ENCODE data around the gene DRC3. TPM values are rescaled to one million over a fixed set of nuclear protein-coding genes. Genes with fewer than 3 reads are reported as not detected.

The DRC3 gene
- total RNA-seq, 1 donor from 2014 or later, result 3.3 TPM

GRCh38 chr17:17933775-17934174 is 38.9 kb upstream of the DRC3 start:
- no peak for TF ChIP-seq CTCF (IDR thresholded peaks at IDR 0.05)
- no peaks in the 10 kb centered on the region for H3K27me3 ChIP-seq
- ATAC-seq (no peak), DNase-seq (no peak)
- H3K27ac ChIP-seq, result no peak overlapping the region
- H3K4me3 ChIP-seq, result no peak overlapping the region
- no peaks in the 10 kb centered on the region for H3K36me3 ChIP-seq
- H3K4me1 ChIP-seq, result peaks cover 43% of the 10 kb centered on the region
- no peaks in the 10 kb centered on the region for H3K9me3 ChIP-seq
- intact Hi-C loops (cut with DNase I), result no loop called here

GRCh38 chr17:17934214-17934613 is 38.4 kb upstream of the DRC3 start:
- intact Hi-C loops (cut with DNase I), result no loop called here
- no peak for ATAC-seq

GRCh38 chr17:17934806-17935205 is 37.9 kb upstream of the DRC3 start:
- intact Hi-C loops (cut with DNase I), result no loop called here
- no peaks in the 10 kb centered on the region for H3K9me3 ChIP-seq
- TF ChIP-seq CTCF (IDR thresholded peaks at IDR 0.05), result no peak
- no peak overlapping the region for H3K4me3 ChIP-seq
- DNase-seq, result no peak
- H3K4me1 ChIP-seq, result peaks cover 35% of the 10 kb centered on the region
- H3K27me3 ChIP-seq, result no peaks in the 10 kb centered on the region
- H3K36me3 ChIP-seq, result no peaks in the 10 kb centered on the region
- ATAC-seq, result no peak
- no peak overlapping the region for H3K27ac ChIP-seq

More at GRCh38 chr17:17934214-17934613, 38.4 kb upstream of the DRC3 start:
- no peak overlapping the region for H3K27ac ChIP-seq
- no peak for DNase-seq
- no peak overlapping the region for H3K4me3 ChIP-seq
- H3K36me3 ChIP-seq, result no peaks in the 10 kb centered on the region
- no peak for TF ChIP-seq CTCF (IDR thresholded peaks at IDR 0.05)
- peaks cover 38% of the 10 kb centered on the region for H3K4me1 ChIP-seq
- no peaks in the 10 kb centered on the region for H3K9me3 ChIP-seq
- no peaks in the 10 kb centered on the region for H3K27me3 ChIP-seq

GRCh38 chr17:17935321-17936271 is 37.1 kb upstream of the DRC3 start:
- no peak overlapping the region for H3K4me3 ChIP-seq
- TF ChIP-seq CTCF (IDR thresholded peaks at IDR 0.05), result no peak
- peaks cover 35% of the 10 kb centered on the region for H3K4me1 ChIP-seq
- DNase-seq (no peak), ATAC-seq (peak; percentile 82)
- H3K9me3 ChIP-seq, result no peaks in the 10 kb centered on the region
- H3K27me3 ChIP-seq, result no peaks in the 10 kb centered on the region
- H3K27ac ChIP-seq, result peak overlapping the region; percentile 14
- no peaks in the 10 kb centered on the region for H3K36me3 ChIP-seq
- intact Hi-C loops (cut with DNase I), result no loop called here

- no peaks in the 10 kb centered on the region for H3K27me3 ChIP-seq
- no peak overlapping the region for H3K4me3 ChIP-seq
- H3K27ac ChIP-seq, result no peak overlapping the region
- no peaks in the 10 kb centered on the region for H3K36me3 ChIP-seq
- H3K9me3 ChIP-seq, result no peaks in the 10 kb centered on the region
- no peak for TF ChIP-seq CTCF (IDR thresholded peaks at IDR 0.05)
- intact Hi-C loops (cut with DNase I), result no loop called here
- ATAC-seq (no peak), DNase-seq (no peak)
- peaks cover 50% of the 10 kb centered on the region for H3K4me1 ChIP-seq
Observed at GRCh38 chr17:17937201-17937853, 35.3 kb upstream of the DRC3 start.

Data from upper lobe of right lung (tissue), 1 donor.